EH (cell line): ENCODE measurements around the gene JAK1.
"Not testable (repeated sequence)": the region's sequence is repeated elsewhere in the genome, so short reads cannot be mapped to it uniquely, and the experiment has no call there.

Source experiments
- DNase-seq: peaks from one replicate; pipeline ENCODE4 v3.0.0-alpha.2; 2015; ENCODE audit warnings: low read depth

Gene JAK1

GRCh38 chr1:64966158-64966971 lies at the start of gene JAK1:
JAK1 (minus strand) TSS chr1:64966549; CDS start chr1:64886264, 80,285 bp downstream.
- peak; percentile 83 for DNase-seq

DNA sequence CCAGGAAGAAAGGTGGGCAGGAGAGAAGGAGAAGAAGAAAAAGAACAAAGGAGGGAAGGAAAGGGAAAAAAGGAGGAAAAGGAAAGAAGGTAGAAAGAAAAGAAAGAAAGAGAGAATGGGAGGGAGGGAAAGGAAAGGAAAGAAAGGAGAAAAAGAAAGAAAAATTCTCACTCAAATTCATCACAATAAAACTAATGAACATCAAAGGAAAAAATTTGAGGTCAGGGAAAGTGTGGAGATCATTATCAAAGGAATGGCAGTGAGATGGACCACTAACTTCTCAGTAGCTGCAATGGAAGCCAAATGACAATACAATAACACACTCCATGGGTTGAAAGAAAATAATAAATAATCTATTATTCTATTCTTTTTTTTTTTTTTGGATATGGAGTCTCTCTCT lies 48.0 kb upstream of the JAK1 start:
- DNase-seq: no peak

DNA sequence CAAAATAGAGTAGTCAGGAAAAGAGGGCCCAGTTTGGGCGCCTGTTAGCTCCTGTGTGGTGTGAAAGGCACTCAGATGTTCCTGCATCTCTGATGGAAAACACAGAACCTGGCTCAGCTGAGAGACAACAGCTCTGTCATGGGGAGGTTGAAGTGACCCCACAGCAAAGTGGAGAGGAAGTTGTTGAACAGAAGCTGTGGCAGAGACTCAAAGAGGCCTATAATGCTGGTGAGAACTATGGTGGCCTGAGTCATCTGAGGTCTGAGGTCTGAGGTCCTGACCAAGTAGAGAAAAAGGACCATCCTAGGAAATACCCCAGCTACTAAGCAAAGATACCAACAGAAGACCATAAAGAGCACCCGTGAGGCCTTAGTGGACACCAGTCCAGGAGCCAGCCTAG lies 45.6 kb upstream of the JAK1 start:
- DNase-seq: no peak

DNA sequence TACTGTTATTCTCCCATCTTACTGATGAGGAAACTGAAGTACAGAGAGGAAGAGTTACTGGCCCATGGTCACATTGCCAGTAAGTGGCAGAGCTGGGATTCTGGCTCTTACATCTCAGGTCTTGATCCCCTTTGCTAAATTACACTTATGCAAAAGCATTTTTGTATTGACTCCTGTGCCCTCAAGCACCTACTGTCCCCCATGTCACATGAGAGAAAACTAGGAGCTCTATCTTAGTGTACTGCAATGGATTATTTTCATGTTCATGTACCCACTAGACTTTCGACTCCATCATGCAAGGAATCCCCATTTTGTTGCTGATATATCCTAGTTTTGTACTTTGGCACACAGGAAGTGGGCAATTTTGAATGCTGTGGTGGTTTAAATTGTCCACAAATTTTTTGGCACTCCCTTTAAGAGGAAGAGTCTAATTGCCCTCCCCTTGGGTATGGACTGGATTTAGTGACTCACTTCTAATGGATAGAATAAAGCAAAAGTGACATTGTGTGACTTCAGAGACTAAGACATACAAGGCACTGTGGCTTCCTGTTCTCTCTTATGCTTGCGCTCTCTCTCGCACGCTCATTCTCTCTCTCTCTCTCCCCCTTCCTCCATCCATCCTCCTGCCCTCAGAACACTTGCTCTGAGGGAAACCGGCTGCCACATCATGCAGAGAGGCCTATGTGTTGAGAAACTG lies 43.5 kb upstream of the JAK1 start:
- peak; percentile 7 for DNase-seq

DNA sequence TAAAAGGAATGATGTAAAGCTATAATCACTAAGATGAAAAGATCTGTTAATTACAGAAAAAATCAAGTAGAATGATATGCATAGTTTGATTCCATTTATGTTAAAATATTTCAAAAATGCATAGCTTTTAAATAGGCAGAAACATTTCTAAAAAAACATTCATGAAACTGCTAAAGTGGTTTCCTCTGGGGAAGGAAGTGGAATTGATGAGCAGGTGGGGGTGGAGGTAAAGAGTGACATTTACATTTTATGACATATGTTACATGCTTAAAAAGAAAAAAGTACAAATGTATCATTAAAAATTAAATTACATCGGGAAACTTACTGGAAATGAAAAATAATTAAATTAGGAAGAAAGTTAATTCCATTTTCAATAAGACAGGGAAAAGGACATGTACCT lies 42.8 kb upstream of the JAK1 start:
- no peak for DNase-seq

- DNase-seq: no peak
Measured at GRCh38 chr1:65006806-65007205, 40.5 kb upstream of the JAK1 start.

DNA sequence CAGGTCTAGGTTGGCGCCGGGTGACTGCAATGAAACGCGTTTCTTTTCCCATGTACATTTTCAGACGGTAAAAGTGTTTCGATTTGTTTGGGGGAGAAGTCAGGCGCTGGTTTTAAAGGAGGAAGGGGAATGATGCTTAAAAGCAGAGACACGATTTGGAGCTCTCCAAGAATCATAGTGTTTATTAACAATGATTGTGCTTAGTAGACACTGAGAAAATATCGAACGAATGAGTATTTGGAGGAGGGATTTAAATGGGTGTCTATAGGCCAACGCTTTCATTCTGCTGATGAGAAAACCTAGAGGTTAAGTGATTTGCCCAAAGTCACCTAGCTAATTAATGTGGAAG lies 36.9 kb upstream of the JAK1 start:
- DNase-seq: no peak

GRCh38 chr1:65002508-65003315 lies 36.4 kb upstream of the JAK1 start:
- DNase-seq: peak; percentile 75

DNA sequence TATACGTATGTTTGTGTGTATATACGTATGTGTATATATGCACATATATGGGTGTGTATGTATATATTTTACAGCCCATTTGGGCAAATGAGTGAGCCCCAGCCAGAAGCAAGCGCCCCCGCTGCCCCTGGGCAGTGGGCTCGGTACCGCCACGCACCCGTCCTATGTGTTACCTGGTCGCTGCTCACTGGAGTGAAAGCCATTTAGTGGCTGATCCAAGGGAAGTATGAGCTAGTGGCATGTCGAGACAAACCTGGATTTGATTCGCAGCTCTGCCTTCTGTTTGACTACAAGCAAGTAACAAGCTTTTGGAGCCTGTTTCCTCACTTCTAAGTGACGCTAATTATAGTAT lies 35.8 kb upstream of the JAK1 start:
- DNase-seq: no peak

DNA sequence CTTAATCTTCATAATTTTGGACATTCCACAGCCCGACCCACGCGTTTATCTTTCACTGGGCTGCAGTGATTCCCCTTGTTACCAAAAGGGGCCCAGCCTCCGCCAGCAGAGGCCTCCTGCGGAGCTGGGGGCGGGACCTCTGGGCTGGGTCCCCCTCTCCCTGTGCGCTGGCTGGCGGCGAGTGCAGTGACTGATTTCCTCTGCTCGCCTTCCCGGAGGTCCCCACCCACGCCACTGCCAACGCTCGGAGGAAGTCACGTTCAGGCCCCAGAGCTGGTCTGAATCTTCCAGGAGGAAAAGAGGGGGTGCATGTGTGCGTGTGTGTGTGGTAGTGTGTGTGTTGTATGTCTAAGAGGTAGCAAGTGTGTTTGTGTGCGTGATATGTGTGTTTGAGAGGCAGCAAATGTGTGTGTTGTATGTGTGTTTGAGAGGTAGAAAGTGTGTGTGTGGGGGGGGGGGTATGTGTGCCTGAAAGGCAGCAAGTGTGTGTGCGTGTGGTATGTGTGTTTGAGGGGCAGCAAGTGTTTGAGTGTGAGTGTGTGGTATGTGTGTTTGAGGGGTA lies 35.0 kb upstream of the JAK1 start:
- DNase-seq: peak; percentile 50

DNA sequence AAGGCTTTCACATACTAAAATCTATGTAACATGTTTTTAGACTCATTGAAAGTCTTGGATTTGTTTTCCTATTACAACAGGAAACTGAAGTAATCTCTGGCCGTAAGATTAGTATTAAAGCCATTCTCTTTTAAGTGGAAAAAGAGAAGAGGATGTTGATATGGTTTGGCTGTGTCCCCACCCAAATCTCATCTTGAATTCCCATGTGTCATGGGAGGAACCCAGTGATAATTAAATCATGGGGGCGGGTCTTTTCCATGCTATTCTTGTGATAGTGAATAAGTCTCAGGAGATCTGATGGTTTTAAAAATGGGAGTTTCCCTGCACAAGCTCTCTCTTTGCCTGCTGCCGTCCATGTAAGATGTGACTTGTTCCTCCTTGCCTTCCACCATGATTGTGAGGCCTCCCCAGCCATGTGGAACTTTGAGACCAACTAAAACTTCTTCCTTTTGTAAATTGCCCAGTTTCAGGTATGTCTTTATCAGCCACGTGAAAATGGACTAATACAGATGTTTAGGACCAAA lies 32.1 kb upstream of the JAK1 start:
- not testable (repeated sequence) for DNase-seq

- DNase-seq: no peak
Measured at GRCh38 chr1:64996541-64997257, 30.4 kb upstream of the JAK1 start.

DNA sequence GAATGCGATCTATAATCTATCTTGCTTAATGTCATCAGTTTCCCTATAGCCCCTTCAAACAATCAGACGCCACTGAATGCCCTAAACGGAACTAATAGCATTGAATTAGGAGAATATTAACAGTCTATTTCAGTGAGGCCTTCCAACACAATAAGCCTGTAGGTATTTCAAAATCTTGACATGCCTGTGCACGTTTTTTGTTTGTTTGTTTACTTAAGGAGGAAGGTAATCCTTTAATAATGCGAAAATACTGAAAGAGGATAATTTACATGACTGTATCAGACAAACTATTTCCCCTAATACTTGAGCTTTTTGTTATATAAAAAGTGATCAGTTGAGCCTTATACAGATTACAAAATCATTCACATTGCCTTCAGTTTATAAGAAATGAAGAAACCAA lies 29.0 kb upstream of the JAK1 start:
- no peak for DNase-seq

DNA sequence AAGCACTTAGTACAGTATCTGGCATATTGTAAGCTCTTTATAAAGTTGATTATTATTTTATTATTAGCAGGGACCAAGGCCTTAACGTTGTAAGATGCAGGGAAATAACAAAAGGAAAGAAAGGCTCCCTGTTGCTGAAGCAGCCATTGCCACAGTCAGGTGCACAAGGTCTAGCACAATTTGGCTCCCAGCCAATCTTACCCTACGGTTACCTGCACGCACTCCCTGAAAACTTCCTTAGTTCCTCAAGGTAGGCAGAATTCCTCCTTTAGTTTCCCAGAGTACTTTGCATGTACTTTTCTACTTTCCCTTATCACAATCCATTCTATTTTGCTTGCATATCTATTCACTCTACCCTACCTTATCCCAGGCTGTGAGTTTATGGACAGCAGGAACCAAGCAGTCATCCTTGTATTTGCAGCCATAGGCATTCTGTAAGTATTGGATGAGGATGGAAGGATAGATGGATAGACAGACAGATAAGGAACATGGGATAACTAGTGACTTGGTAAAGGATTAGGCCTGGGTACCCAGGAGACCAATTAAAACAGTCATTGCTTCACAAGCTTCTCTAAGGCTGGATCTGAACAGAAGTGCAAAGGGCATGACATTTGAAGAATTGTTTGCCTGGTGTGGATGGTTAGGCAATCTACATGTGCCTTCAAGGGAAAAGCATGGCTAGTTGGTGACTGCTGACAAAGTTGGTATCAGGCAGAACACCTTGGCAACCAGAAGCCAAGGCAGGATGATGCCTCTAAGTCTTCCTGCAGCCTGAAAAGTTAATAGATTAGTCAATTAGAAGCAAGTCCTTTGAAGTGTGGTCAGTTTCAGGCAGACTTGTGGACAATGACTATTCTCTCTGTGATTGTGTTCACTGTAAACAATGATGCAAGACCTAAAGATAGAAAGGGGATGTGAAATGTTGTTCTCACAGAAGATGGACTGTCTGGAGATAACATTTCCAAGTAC lies 20.8 kb upstream of the JAK1 start:
- DNase-seq: peak; percentile 13

DNA sequence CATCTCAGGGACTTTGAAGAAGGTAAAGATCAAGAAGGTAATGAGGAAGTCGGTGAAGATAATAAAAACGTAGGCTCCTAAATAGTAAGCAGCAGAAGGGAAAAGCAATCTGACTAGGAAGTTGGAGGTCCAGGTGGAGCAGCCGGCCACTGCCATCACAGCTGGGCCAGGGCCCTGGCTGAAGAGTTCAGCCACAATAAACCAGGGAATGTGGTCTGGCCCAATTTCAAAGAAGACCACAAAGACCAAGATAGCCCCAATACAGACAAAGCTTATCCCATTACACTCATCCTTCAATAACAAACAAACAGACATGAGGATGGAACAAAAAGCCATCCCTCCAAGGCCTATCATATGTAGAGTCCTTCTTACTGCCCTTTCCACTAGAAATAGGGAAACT lies 18.4 kb upstream of the JAK1 start:
- peak; percentile 10 for DNase-seq

GRCh38 chr1:64984106-64984505 lies 17.8 kb upstream of the JAK1 start:
- no peak for DNase-seq

DNA sequence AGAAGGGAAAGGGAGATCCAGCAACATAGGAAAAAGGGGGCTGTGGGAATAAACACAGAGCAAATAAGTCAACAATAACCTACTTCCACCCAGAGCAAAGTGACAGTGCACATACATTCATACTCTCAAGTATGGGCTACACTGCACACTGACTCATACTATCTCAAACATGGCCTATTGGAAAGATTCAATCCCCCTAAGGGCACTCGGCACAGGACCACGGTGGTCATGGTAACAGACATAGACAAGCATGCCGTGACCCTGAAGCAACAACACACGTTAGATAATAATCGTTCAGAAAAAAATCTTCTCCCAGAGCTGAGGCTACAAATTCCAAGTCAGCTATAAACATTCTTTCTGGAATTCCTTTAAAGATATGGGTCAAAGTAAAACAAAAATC lies 16.8 kb upstream of the JAK1 start:
- peak; percentile 97 for DNase-seq

DNA sequence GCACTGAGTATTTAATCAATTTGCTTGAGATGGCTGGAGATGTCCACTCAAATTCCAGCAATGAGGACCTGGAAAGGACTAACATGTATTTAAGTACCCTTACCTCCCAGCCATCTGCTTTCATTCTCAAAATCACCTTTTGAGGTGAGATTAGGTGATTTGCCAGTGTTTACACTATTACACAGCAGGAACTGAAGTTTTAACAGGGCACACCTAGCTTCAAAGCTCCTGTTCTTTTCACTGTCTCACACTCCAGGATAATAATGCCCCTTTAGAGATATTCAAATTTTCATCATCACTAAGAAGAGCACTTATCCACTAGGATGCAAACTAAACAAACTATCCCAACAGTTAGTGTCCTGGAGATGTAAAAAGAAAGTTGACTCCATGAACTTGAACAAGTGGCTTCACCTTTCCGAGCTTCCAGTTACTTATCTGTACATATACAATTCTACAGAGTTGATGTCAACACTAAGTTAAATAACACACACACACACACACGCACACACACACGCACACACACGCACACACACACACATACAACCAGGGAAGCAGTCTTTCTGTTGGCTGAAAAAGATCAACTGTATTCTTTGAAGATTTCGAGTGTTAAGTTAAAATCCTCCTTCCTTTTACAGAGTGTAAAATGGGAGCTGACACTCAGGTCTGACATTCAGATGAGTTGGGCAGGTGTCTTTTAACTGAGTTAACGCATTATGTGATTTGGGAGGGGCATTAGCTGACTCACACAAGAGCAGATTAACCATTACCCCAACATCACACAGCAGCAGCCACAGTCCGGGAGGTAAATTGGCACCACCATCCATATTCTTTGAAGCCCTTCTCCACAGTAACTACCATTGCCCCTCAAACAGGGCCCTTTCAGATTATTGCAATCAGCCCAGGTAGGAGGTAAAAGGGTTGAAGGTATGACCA lies 15.5 kb upstream of the JAK1 start:
- no peak for DNase-seq
